ENCODE measurements around the gene ZNF507.

GRCh38 chr19:32347573-32347972 lies 2.2 kb downstream of the ZNF507 start:
- TF ChIP-seq YY1 (IDR thresholded peaks at IDR 0.05; ENCODE audit: insufficient read depth, insufficient read length) (no peak), SUZ12 (IDR thresholded peaks at IDR 0.05; ENCODE audit: extremely low read depth, insufficient read depth, insufficient read length) (no peak)

Data from NT2/D1 (cell line).